Endothelial cell of umbilical vein (primary cell): Measurements from ENCODE around the gene TEAD2. TPM values are rescaled to one million over a fixed set of nuclear protein-coding genes. Genes with fewer than 3 reads are reported as not detected.
"Not testable (repeated sequence)": the region's sequence is repeated elsewhere in the genome, so short reads cannot be mapped to it uniquely, and the experiment has no call there.

Experiments used
- BruUV-seq: library from RNA; stranded (reverse); fragments of 400-500 nt; replicated peaks from 2 replicates; lab custom pipeline; 2021; lab: Mats Ljungman, UMichigan
- CTCF ChIA-PET: fragments of 300-600, 350-600 bp; sonication (Branson Sonifier 250); formaldehyde crosslinking; loops from one replicate; lab custom pipeline; 2021; ENCODE audit warnings: antibody characterized with exemption, inconsistent platforms; lab: Charles Lee
- POLR2A ChIA-PET: fragments of 300-600, 350-600 bp; sonication (Branson Sonifier 250); formaldehyde crosslinking; loops from one replicate; lab custom pipeline; 2021; ENCODE audit warnings: antibody characterized with exemption, inconsistent platforms; lab: Charles Lee
- DNase-seq: peaks from one replicate; pipeline ENCODE4 v3.0.0-alpha.2; 2011; ENCODE audit warnings: low read depth, low spot score
- FAIRE-seq: peaks from 2 replicates; lab custom pipeline; 2011; peaks lifted over from hg19 to GRCh38; lab: Jason Lieb, UNC
- H2AFZ ChIP-seq: 2 replicates; pipeline ENCODE4 v1.6.0; 2012; ENCODE audit warnings: low read depth, low read length, control low read depth, inconsistent platforms
- H3K27ac ChIP-seq: 2 replicates; pipeline ENCODE4 v1.5.1; 2011; ENCODE audit warnings: low read depth, mild to moderate bottlenecking, control low read depth, low read length, moderate library complexity; ENCODE audit not compliant: insufficient read depth
- H3K27me3 ChIP-seq, 2 experiments: 2 replicates each; pipeline versions ENCODE4 v1.6.0 to v1.6.1; 2011; ENCODE audit warnings: low read length in 2 of 2, mixed read lengths in 1 of 2; ENCODE audit not compliant: control insufficient read depth in 2 of 2, insufficient read depth in 2 of 2
- H3K36me3 ChIP-seq, 2 experiments: 2 replicates in 1 of 2; 3 replicates in 1 of 2; pipeline ENCODE4 v1.5.1; 2011; ENCODE audit warnings: low read length in 2 of 2, mild to moderate bottlenecking in 1 of 2, moderate library complexity in 1 of 2; ENCODE audit not compliant: control insufficient read depth in 2 of 2, insufficient read depth in 2 of 2; ENCODE audit errors: extremely low read depth in 1 of 2
- H3K4me1 ChIP-seq: 3 replicates; pipeline ENCODE4 v1.5.1; 2011; ENCODE audit warnings: mild to moderate bottlenecking, low read length; ENCODE audit not compliant: control insufficient read depth, insufficient read depth; ENCODE audit errors: extremely low read depth
- H3K4me2 ChIP-seq: 2 replicates; pipeline ENCODE4 v1.6.1; 2011; ENCODE audit warnings: low read length, control low read depth, mixed read lengths; ENCODE audit not compliant: insufficient read depth
- H3K4me3 ChIP-seq, 3 experiments: fragments of 200-600 bp in 1 of 3; sonication (generic), shearing (Covaris generic) in 1 of 3; replicated peaks in 1 of 3; 2 replicates each; pipeline ENCODE4 v1.5.1; 2011 to 2016; ENCODE audit warnings: control low read depth in 3 of 3, low read length in 3 of 3, mild to moderate bottlenecking in 2 of 3, inconsistent platforms in 1 of 3, low read depth in 1 of 3, moderate library complexity in 1 of 3; ENCODE audit not compliant: insufficient read depth in 1 of 3
- H3K79me2 ChIP-seq: 2 replicates; pipeline ENCODE4 v1.6.0; 2012; ENCODE audit warnings: low read length, inconsistent platforms; ENCODE audit not compliant: control insufficient read depth, insufficient read depth
- H3K9ac ChIP-seq: replicated peaks from 2 replicates; pipeline ENCODE3; 2011; ENCODE audit warnings: low read length, control low read depth; ENCODE audit not compliant: insufficient read depth; ENCODE audit errors: extremely low read depth
- H3K9me1 ChIP-seq: replicated peaks from 3 replicates; pipeline ENCODE4 v1.6.0; 2011; ENCODE audit warnings: mild to moderate bottlenecking, low read length; ENCODE audit not compliant: control insufficient read depth, insufficient read depth; ENCODE audit errors: extremely low read depth
- H3K9me3 ChIP-seq: replicated peaks from 2 replicates; pipeline ENCODE4 v1.5.1; 2012; ENCODE audit warnings: low read length, inconsistent platforms; ENCODE audit not compliant: control insufficient read depth, insufficient read depth
- H4K20me1 ChIP-seq: replicated peaks from 2 replicates; pipeline ENCODE3; 2011; ENCODE audit warnings: mild to moderate bottlenecking, low read length; ENCODE audit not compliant: control insufficient read depth, insufficient read depth; ENCODE audit errors: extremely low read depth
- POLR2A ChIP-seq: IDR thresholded peaks from 2 replicates; pipeline ENCODE4 v1.6.1; 2012; ENCODE audit warnings: low read depth, mild to moderate bottlenecking, control low read depth, low read length
- dilution Hi-C: fragments of 300-500 bp; cut with MboI; formaldehyde crosslinking; loops from one replicate; pipeline ENCODE4 v1.15.0; 2019; ENCODE audit warnings: low sequenced_read_pairs; ENCODE audit not compliant: extremely low pct_ligation_motif_present
- intact Hi-C: fragments of 100-400 bp; cut with micrococcal nuclease; formaldehyde crosslinking; loops from one replicate; pipeline ENCODE4 v1.10.0; 2022
- polyA plus RNA-seq, 4 experiments: library from polyadenylated mRNA; depleted of rRNA in 3 of 4; stranded (reverse) in 3 of 4; unstranded in 1 of 4; fragments of >200 nt; gene quantifications; 2 replicates each; pipeline versions ENCODE4 v1.2.1 to v1.2.3, GENCODE V29; 2011 to 2012; ENCODE audit warnings: missing spikeins in 1 of 4
- total RNA-seq: library from RNA; stranded (reverse); gene quantifications from 2 replicates; pipeline ENCODE4 v1.2.3, GENCODE V29; 2021
- TF ChIP-seq, protein P1 (sequence below), 2 donors: IDR thresholded peaks; 1 replicate in 1 of 2; 2 replicates in 1 of 2; pipeline ENCODE4 v1.5.1; 2011; ENCODE audit warnings: low read length in 2 of 2, mild to moderate bottlenecking in 2 of 2, moderate library complexity in 2 of 2, control low read depth in 1 of 2, inconsistent platforms in 1 of 2, low read depth in 1 of 2; ENCODE audit not compliant: insufficient read depth in 1 of 2; ENCODE audit errors: extremely low read depth in 1 of 2

The TEAD2 gene
- total and polyA plus RNA-seq, 2 donors (not counting 3 experiments of a cell fraction or from before 2014, with no cell fraction given) = 60.9 to 89.4 TPM

GRCh38 chr19:49374665-49375434 is 12.6 kb upstream of the TEAD2 start:
- Histone ChIP-seq H3K9ac (no peak overlapping the region), H3K27me3 (peaks cover 1 to 3% of the 10 kb centered on the region in 2 experiments), H2AFZ (no peak overlapping the region), H3K9me3 (no peaks in the 10 kb centered on the region), H3K4me1 (no peaks in the 10 kb centered on the region), H3K36me3 (no peaks in the 10 kb centered on the region), H3K4me2 (no peak overlapping the region), H3K9me1 (no peaks in the 10 kb centered on the region), H4K20me1 (no peaks in the 10 kb centered on the region), H3K4me3 (no peak overlapping the region), H3K27ac (no peak overlapping the region), H3K79me2 (no peaks in the 10 kb centered on the region)
- no peak for FAIRE-seq
- BruUV-seq = no TSS peak
- dilution Hi-C loops (no loop called here), intact Hi-C loops (no loop called here)
- DNase-seq = no peak
- POLR2A ChIA-PET = no interaction called here
- CTCF ChIA-PET = interaction anchor here (0.7 to 1.4 kb wide), 6 partner anchors 8 to 277 kb away, joined by 3 to 4 read pairs (median 3); no protein-coding TSS in a partner anchor
- no peak for TF ChIP-seq POLR2A
- TF ChIP-seq, protein P1, sequence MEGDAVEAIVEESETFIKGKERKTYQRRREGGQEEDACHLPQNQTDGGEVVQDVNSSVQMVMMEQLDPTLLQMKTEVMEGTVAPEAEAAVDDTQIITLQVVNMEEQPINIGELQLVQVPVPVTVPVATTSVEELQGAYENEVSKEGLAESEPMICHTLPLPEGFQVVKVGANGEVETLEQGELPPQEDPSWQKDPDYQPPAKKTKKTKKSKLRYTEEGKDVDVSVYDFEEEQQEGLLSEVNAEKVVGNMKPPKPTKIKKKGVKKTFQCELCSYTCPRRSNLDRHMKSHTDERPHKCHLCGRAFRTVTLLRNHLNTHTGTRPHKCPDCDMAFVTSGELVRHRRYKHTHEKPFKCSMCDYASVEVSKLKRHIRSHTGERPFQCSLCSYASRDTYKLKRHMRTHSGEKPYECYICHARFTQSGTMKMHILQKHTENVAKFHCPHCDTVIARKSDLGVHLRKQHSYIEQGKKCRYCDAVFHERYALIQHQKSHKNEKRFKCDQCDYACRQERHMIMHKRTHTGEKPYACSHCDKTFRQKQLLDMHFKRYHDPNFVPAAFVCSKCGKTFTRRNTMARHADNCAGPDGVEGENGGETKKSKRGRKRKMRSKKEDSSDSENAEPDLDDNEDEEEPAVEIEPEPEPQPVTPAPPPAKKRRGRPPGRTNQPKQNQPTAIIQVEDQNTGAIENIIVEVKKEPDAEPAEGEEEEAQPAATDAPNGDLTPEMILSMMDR (IDR thresholded peaks at IDR 0.05; ENCODE audit: extremely low read depth in 1 of 2, insufficient read depth in 1 of 2, low read depth in 1 of 2, low read length in 2 of 2) = no peak

GRCh38 chr19:49373174-49373573 is 11.0 kb upstream of the TEAD2 start:
- H3K9me3 ChIP-seq, dilution Hi-C loops, H3K4me1 ChIP-seq, CTCF ChIA-PET, H4K20me1 ChIP-seq, H2AFZ ChIP-seq, H3K27me3 ChIP-seq, BruUV-seq, H3K79me2 ChIP-seq, intact Hi-C loops, H3K27ac ChIP-seq, H3K9ac ChIP-seq, H3K4me2 ChIP-seq, DNase-seq, H3K4me3 ChIP-seq, H3K9me1 ChIP-seq, H3K36me3 ChIP-seq, FAIRE-seq, POLR2A ChIA-PET: not testable (repeated sequence)
